ENCODE data around the gene TUBGCP3. TPM values are rescaled to one million over a fixed set of nuclear protein-coding genes. Genes with fewer than 3 reads are reported as not detected.
"Not testable (repeated sequence)": the region's sequence is repeated elsewhere in the genome, so short reads cannot be mapped to it uniquely, and the experiment has no call there.

TUBGCP3 gene
- total RNA-seq, 1 experiment from 2014 or later = 37.3 TPM

DNA sequence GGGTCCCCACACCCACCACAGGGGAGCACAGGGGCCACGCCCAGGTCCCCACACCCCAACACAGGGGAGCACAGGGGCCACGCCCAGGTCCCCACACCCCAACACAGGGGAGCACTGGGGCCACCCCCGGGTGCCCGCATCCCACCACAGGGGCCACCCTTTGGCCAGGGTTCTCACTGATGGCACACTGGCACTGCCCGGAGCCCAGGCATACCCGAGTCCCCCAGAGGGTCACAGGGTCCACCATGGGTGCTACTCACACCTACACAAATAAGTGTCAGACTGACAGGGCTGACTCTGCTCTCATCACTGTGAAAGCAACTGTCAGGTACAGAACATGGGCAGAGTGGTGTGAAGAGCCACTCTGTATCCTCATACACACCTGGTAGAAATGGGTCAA lies 98.8 kb downstream of the TUBGCP3 start:
- no peak overlapping the region for H4K8ac ChIP-seq (replicated peaks; ENCODE audit: insufficient read length, low read depth, low read length)
- no peak overlapping the region for H4K5ac ChIP-seq (ENCODE audit: insufficient read length, low read depth, low read length)
- no peak overlapping the region for H3K23ac ChIP-seq (ENCODE audit: insufficient read length, low read depth, low read length)
- H2BK15ac ChIP-seq (ENCODE audit: low read depth, low read length) = no peak overlapping the region
- H3K14ac ChIP-seq (ENCODE audit: insufficient read depth, low read length) = no peak overlapping the region
- H4K91ac ChIP-seq (ENCODE audit: insufficient read length, low read depth, low read length) = no peak overlapping the region
- Mint-ChIP-seq H3K9me3 (no peaks in the 10 kb centered on the region), H3K27me3 (ENCODE audit: low read depth) (no peaks in the 10 kb centered on the region), H3K27ac (no peak overlapping the region), H3K36me3 (ENCODE audit: insufficient read depth in 1 of 3, low read depth in 3 of 3) (peaks cover 9 to 16% (median 14%) of the 10 kb centered on the region in 3 experiments; a peak in 6 of 7 replicates), H3K4me3 (no peak overlapping the region), H3K4me1 (no peaks in the 10 kb centered on the region)
- no peak overlapping the region for H2BK5ac ChIP-seq (ENCODE audit: insufficient read length, low read length)
- no peak overlapping the region for H3K9ac ChIP-seq (ENCODE audit: extremely low read depth, insufficient read length, low read length)
- no peak overlapping the region for H3K4me2 ChIP-seq (ENCODE audit: insufficient read depth, insufficient read length, low read length)
- TF ChIP-seq, protein P1, sequence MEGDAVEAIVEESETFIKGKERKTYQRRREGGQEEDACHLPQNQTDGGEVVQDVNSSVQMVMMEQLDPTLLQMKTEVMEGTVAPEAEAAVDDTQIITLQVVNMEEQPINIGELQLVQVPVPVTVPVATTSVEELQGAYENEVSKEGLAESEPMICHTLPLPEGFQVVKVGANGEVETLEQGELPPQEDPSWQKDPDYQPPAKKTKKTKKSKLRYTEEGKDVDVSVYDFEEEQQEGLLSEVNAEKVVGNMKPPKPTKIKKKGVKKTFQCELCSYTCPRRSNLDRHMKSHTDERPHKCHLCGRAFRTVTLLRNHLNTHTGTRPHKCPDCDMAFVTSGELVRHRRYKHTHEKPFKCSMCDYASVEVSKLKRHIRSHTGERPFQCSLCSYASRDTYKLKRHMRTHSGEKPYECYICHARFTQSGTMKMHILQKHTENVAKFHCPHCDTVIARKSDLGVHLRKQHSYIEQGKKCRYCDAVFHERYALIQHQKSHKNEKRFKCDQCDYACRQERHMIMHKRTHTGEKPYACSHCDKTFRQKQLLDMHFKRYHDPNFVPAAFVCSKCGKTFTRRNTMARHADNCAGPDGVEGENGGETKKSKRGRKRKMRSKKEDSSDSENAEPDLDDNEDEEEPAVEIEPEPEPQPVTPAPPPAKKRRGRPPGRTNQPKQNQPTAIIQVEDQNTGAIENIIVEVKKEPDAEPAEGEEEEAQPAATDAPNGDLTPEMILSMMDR (conservative IDR thresholded peaks at IDR 0.05) = no peak
- no peak overlapping the region for H2AK5ac ChIP-seq (ENCODE audit: insufficient read length, low read length)
- H3K9me3 ChIP-seq (ENCODE audit: control insufficient read depth, low read depth, low read length) = no peaks in the 10 kb centered on the region
- WGBS (ENCODE audit: extremely low coverage, insufficient read length, low lambda C conversion rate) = no CpG with 5 or more reads among the region's 6 CpGs
- no peaks in the 10 kb centered on the region for H4K20me1 ChIP-seq (ENCODE audit: control insufficient read depth, insufficient read depth, insufficient read length)
- no peaks in the 10 kb centered on the region for H3K27me3 ChIP-seq (ENCODE audit: insufficient read depth, low read length)
- no peak for DNase-seq
- H3K4me1 ChIP-seq (ENCODE audit: insufficient read depth, low read length) = no peaks in the 10 kb centered on the region
- no peak overlapping the region for H2BK12ac ChIP-seq (ENCODE audit: insufficient read length, low read depth, low read length)
- H3K23me2 ChIP-seq (ENCODE audit: insufficient read length, low read depth, low read length, poor library complexity, severe bottlenecking) = no peaks in the 10 kb centered on the region
- H3T11ph ChIP-seq (ENCODE audit: low read length) = no peak overlapping the region
- H3K4ac ChIP-seq (ENCODE audit: low read depth, low read length) = no peak overlapping the region
- H2BK120ac ChIP-seq (ENCODE audit: low read depth, low read length, poor library complexity, severe bottlenecking) = no peak overlapping the region
- no peaks in the 10 kb centered on the region for H3K79me2 ChIP-seq (ENCODE audit: insufficient read depth, low read length)
- H2BK20ac ChIP-seq (ENCODE audit: low read depth, low read length, poor library complexity, severe bottlenecking) = no peak overlapping the region
- no peak overlapping the region for H3K56ac ChIP-seq (ENCODE audit: insufficient read length, low read depth, low read length)
- H2AFZ ChIP-seq (ENCODE audit: low read length) = no peak overlapping the region
- no peak overlapping the region for H3K27ac ChIP-seq (ENCODE audit: insufficient read length, low read depth, low read length)
- H3K18ac ChIP-seq (ENCODE audit: insufficient read length, low read depth, low read length) = no peak overlapping the region
- no peaks in the 10 kb centered on the region for H3K79me1 ChIP-seq (ENCODE audit: insufficient read depth, low read depth, low read length, poor library complexity, severe bottlenecking)

DNA sequence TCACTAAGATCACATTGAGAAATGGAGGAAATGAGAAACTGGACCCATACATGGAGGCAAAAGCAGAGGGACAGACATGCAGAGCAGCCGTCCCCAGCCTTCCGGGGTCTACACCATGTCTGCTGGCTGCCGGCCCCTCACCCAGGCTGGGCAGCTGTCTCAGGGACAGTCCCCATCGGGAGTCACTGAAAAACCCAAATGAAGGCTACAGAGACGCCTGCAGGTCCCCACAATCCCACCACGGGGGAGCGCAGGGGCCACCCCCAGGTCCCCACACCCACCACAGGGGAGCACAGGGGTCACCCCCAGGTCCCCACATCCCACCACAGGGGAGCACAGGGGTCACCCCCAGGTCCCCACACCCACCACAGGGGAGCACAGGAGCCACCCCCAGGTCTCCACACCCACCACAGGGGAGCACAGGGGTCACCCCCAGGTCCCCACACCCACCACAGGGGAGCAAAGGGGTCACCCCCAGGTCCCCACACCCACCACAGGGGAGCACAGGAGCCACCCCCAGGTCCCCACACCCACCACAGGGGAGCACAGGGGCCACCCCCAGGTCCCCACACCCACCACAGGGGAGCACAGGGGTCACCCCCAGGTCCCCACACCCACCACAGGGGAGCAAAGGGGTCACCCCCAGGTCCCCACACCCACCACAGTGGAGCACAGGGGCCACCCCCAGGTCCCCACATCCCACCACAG lies 99.5 kb downstream of the TUBGCP3 start:
- not testable (repeated sequence) for H3K9me3 ChIP-seq (ENCODE audit: control insufficient read depth, low read depth, low read length); H2AK5ac ChIP-seq (ENCODE audit: insufficient read length, low read length); H3K27me3 ChIP-seq (ENCODE audit: insufficient read depth, low read length); H3K27ac ChIP-seq (ENCODE audit: insufficient read length, low read depth, low read length); DNase-seq; H4K20me1 ChIP-seq (ENCODE audit: control insufficient read depth, insufficient read depth, insufficient read length); H4K8ac ChIP-seq (replicated peaks; ENCODE audit: insufficient read length, low read depth, low read length); H2BK120ac ChIP-seq (ENCODE audit: low read depth, low read length, poor library complexity, severe bottlenecking); H2BK20ac ChIP-seq (ENCODE audit: low read depth, low read length, poor library complexity, severe bottlenecking); H3K27ac Mint-ChIP-seq; H3K4me3 Mint-ChIP-seq; H2BK5ac ChIP-seq (ENCODE audit: insufficient read length, low read length); H3K23me2 ChIP-seq (ENCODE audit: insufficient read length, low read depth, low read length, poor library complexity, severe bottlenecking); H3K23ac ChIP-seq (ENCODE audit: insufficient read length, low read depth, low read length); H3K4me1 Mint-ChIP-seq; H3K14ac ChIP-seq (ENCODE audit: insufficient read depth, low read length); H3K9ac ChIP-seq (ENCODE audit: extremely low read depth, insufficient read length, low read length); H3K79me1 ChIP-seq (ENCODE audit: insufficient read depth, low read depth, low read length, poor library complexity, severe bottlenecking); H3K79me2 ChIP-seq (ENCODE audit: insufficient read depth, low read length); H4K91ac ChIP-seq (ENCODE audit: insufficient read length, low read depth, low read length); H3K4ac ChIP-seq (ENCODE audit: low read depth, low read length); H2AFZ ChIP-seq (ENCODE audit: low read length); H3T11ph ChIP-seq (ENCODE audit: low read length); H3K56ac ChIP-seq (ENCODE audit: insufficient read length, low read depth, low read length); H2BK15ac ChIP-seq (ENCODE audit: low read depth, low read length); H3K9me3 Mint-ChIP-seq; H3K4me1 ChIP-seq (ENCODE audit: insufficient read depth, low read length); H4K5ac ChIP-seq (ENCODE audit: insufficient read length, low read depth, low read length); H2BK12ac ChIP-seq (ENCODE audit: insufficient read length, low read depth, low read length); H3K4me2 ChIP-seq (ENCODE audit: insufficient read depth, insufficient read length, low read length); H3K27me3 Mint-ChIP-seq (ENCODE audit: low read depth); H3K18ac ChIP-seq (ENCODE audit: insufficient read length, low read depth, low read length)
- peaks cover 9 to 16% (median 14%) of the 10 kb centered on the region in 3 experiments; a peak in 6 of 7 replicates for H3K36me3 Mint-ChIP-seq (ENCODE audit: insufficient read depth in 1 of 3, low read depth in 3 of 3)
- no CpG with 5 or more reads among the region's 7 CpGs for WGBS (ENCODE audit: extremely low coverage, insufficient read length, low lambda C conversion rate)

All from H9 (cell line).